ENCODE measurements around the gene CREB5. TPM values are rescaled to one million over a fixed set of nuclear protein-coding genes. Genes with fewer than 3 reads are reported as not detected.
A peak's percentile ranks its signal among the peaks of the same experiment; 100 is the strongest.

CREB5 gene
- total RNA-seq, 1 experiment from 2014 or later, result 5.2 TPM

DNA sequence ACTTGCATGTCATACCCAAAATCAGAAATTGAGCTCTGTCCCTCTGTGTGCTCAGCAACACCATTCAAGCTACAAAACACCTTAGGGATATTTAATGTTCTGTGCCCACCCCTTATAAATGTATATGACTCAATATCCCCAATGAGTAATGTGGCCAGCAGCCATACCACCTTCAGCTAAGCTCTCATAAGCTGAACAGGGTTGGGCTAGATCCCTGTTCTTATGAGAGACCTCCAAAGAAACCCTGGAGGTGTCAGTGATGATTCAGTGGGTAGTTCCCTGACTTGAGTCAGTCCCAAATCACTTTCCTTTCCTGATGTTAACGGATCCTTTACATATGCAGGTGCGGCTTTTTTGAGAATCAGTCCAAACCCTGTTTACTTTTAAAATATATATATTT is 253.8 kb downstream of the CREB5 start:
- Histone ChIP-seq H2AFZ (ENCODE audit: low read length) (no peak overlapping the region), H3K9ac (ENCODE audit: low read length) (peak overlapping the region; percentile 10; the same call in 1 of the 2 replicates), H3K36me3 (ENCODE audit: low read depth, low read length) (no peaks in the 10 kb centered on the region), H3K9me2 (replicated peaks; ENCODE audit: low read length) (no peaks in the 10 kb centered on the region), H3K79me2 (ENCODE audit: low read length) (no peaks in the 10 kb centered on the region), H3K27me3 (ENCODE audit: low read length) (no peaks in the 10 kb centered on the region), H3K27ac (ENCODE audit: low read length) (peak overlapping the region; percentile 76), H4K20me1 (ENCODE audit: low read length) (no peaks in the 10 kb centered on the region), H3K4me3 (ENCODE audit: low read length) (no peak overlapping the region), H3K4me2 (ENCODE audit: low read length) (peak overlapping the region; percentile 41), H3F3A (ENCODE audit: low read length, unreplicated experiment) (no peaks in the 10 kb centered on the region), H3K4me1 (ENCODE audit: insufficient read depth, low read length) (peaks cover 28% of the 10 kb centered on the region), H3K9me3 (ENCODE audit: low read length) (no peaks in the 10 kb centered on the region)
- ChIA-PET CTCF (no interaction called here), POLR2A (ENCODE audit: unreplicated experiment) (interaction anchor here (0.7 to 1.1 kb wide), 2 partner anchors 18 to 20 kb away, joined by 3 to 9 read pairs; no protein-coding TSS in a partner anchor)
- TF ChIP-seq EZH2 (IDR thresholded peaks at IDR 0.05; ENCODE audit: low read length, unreplicated experiment), result no peak
- TF ChIP-seq, protein P1, sequence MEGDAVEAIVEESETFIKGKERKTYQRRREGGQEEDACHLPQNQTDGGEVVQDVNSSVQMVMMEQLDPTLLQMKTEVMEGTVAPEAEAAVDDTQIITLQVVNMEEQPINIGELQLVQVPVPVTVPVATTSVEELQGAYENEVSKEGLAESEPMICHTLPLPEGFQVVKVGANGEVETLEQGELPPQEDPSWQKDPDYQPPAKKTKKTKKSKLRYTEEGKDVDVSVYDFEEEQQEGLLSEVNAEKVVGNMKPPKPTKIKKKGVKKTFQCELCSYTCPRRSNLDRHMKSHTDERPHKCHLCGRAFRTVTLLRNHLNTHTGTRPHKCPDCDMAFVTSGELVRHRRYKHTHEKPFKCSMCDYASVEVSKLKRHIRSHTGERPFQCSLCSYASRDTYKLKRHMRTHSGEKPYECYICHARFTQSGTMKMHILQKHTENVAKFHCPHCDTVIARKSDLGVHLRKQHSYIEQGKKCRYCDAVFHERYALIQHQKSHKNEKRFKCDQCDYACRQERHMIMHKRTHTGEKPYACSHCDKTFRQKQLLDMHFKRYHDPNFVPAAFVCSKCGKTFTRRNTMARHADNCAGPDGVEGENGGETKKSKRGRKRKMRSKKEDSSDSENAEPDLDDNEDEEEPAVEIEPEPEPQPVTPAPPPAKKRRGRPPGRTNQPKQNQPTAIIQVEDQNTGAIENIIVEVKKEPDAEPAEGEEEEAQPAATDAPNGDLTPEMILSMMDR (conservative IDR thresholded peaks at IDR 0.05; ENCODE audit: low read depth, low read length), result no peak
- no peak for TF ChIP-seq EZH2phosphoT487 (IDR thresholded peaks at IDR 0.05; ENCODE audit: borderline replicate concordance, low read length)
- peak; percentile 96 for ATAC-seq
- intact Hi-C loops (cut with micrococcal nuclease), result loop anchor here (1.0 to 5.0 kb wide), 4 partner anchors 20 to 191 kb away; no protein-coding TSS in a partner anchor
- no TSS peak for BruUV-seq (replicated peaks)
- DNase-seq, result peak; percentile 95

DNA sequence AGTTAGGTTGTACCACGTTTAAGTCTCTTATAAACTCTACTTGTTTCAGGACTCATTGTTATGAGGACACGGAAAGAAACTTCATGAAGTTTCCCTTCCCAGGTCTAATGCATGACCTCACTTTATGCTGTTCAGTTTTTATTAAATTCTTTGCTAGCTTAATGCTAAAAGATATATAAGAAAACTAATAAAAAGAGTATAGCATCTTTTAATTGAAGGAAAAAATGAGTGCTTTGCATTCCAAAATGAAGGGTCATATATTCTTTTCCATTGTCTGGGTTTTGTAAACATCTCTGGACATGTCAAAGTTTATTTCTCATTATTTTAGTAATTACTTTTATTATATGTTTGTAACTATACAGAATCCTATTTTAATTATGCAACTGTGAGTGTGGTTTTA is 255.8 kb downstream of the CREB5 start:
- Histone ChIP-seq H3K4me3 (ENCODE audit: low read length) (no peak overlapping the region), H4K20me1 (ENCODE audit: low read length) (no peaks in the 10 kb centered on the region), H3F3A (ENCODE audit: low read length, unreplicated experiment) (no peaks in the 10 kb centered on the region), H3K9ac (ENCODE audit: low read length) (no peak overlapping the region), H3K27me3 (ENCODE audit: low read length) (no peaks in the 10 kb centered on the region), H3K4me2 (ENCODE audit: low read length) (no peak overlapping the region), H3K36me3 (ENCODE audit: low read depth, low read length) (no peaks in the 10 kb centered on the region), H3K4me1 (ENCODE audit: insufficient read depth, low read length) (peaks cover 28% of the 10 kb centered on the region), H3K9me2 (replicated peaks; ENCODE audit: low read length) (no peaks in the 10 kb centered on the region), H3K27ac (ENCODE audit: low read length) (no peak overlapping the region), H3K79me2 (ENCODE audit: low read length) (no peaks in the 10 kb centered on the region), H2AFZ (ENCODE audit: low read length) (no peak overlapping the region), H3K9me3 (ENCODE audit: low read length) (no peaks in the 10 kb centered on the region)
- ChIA-PET POLR2A (ENCODE audit: unreplicated experiment) (no interaction called here), CTCF (no interaction called here)
- DNase-seq (no peak), ATAC-seq (no peak)
- BruUV-seq (replicated peaks), result no TSS peak
- intact Hi-C loops (cut with micrococcal nuclease), result loop anchor here (5.0 kb wide), 1 partner anchor 189 kb away; no protein-coding TSS in a partner anchor
- TF ChIP-seq EZH2phosphoT487 (IDR thresholded peaks at IDR 0.05; ENCODE audit: borderline replicate concordance, low read length) (no peak), EZH2 (IDR thresholded peaks at IDR 0.05; ENCODE audit: low read length, unreplicated experiment) (no peak)
- TF ChIP-seq, protein P1 (conservative IDR thresholded peaks at IDR 0.05; ENCODE audit: low read depth, low read length), result no peak

DNA sequence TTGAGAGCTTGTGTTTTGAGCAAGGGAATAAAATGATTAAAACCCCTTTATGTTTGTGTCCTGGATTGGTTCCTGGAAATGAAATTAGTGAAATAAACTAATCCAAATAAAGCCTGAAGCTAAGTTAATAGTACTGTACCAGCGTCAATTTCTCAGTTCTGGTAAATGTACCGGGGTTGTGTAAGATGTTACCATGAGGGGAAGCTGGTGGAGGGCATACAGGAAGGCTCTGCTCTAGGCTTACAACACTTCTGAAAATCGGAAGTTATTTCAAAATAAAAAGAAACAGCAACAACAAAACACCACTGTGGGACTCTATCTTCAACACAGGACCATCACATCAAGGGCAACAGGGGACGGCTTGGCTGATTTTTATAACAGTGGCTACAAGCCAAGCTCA is 257.0 kb downstream of the CREB5 start:
- Histone ChIP-seq H4K20me1 (ENCODE audit: low read length) (no peaks in the 10 kb centered on the region), H3K27ac (ENCODE audit: low read length) (no peak overlapping the region), H2AFZ (ENCODE audit: low read length) (no peak overlapping the region), H3K9me3 (ENCODE audit: low read length) (no peaks in the 10 kb centered on the region), H3K27me3 (ENCODE audit: low read length) (no peaks in the 10 kb centered on the region), H3K36me3 (ENCODE audit: low read depth, low read length) (no peaks in the 10 kb centered on the region), H3K9ac (ENCODE audit: low read length) (no peak overlapping the region), H3K4me2 (ENCODE audit: low read length) (no peak overlapping the region), H3K9me2 (replicated peaks; ENCODE audit: low read length) (no peaks in the 10 kb centered on the region), H3F3A (ENCODE audit: low read length, unreplicated experiment) (no peaks in the 10 kb centered on the region), H3K4me3 (ENCODE audit: low read length) (no peak overlapping the region), H3K4me1 (ENCODE audit: insufficient read depth, low read length) (peaks cover 35% of the 10 kb centered on the region), H3K79me2 (ENCODE audit: low read length) (no peaks in the 10 kb centered on the region)
- DNase-seq (no peak), ATAC-seq (no peak)
- TF ChIP-seq EZH2phosphoT487 (IDR thresholded peaks at IDR 0.05; ENCODE audit: borderline replicate concordance, low read length) (no peak), EZH2 (IDR thresholded peaks at IDR 0.05; ENCODE audit: low read length, unreplicated experiment) (no peak)
- TF ChIP-seq, protein P1 (conservative IDR thresholded peaks at IDR 0.05; ENCODE audit: low read depth, low read length), result no peak
- POLR2A ChIA-PET (ENCODE audit: unreplicated experiment), result no interaction called here
- CTCF ChIA-PET, result interaction anchor here (0.5 kb wide), 1 partner anchor 167 kb away, joined by 4 read pairs; no protein-coding TSS in a partner anchor
- no TSS peak for BruUV-seq (replicated peaks)
- intact Hi-C loops (cut with micrococcal nuclease), result loop anchor here (5.0 kb wide), 1 partner anchor 188 kb away; no protein-coding TSS in a partner anchor

All from PC-3 (cell line).